HG03469 (cell line): Measurements from ENCODE around the gene AUH.

Experiments used
- ATAC-seq: cut with Tn5 transposase; IDR thresholded peaks from one replicate; pipeline ENCODE4 v1.9.1; 2021; ENCODE audit warnings: mild to moderate bottlenecking, moderate library complexity, moderate number of reproducible peaks; ENCODE audit not compliant: unreplicated experiment

Gene AUH

GRCh38 chr9:91178281-91179236 lies 183.2 kb downstream of the AUH start:
- no peak for ATAC-seq

- ATAC-seq = no peak
Measured at GRCh38 chr9:91177661-91178280, 183.9 kb downstream of the AUH start.

GRCh38 chr9:91177081-91177480 lies 184.6 kb downstream of the AUH start:
- ATAC-seq = no peak

- no peak for ATAC-seq
Measured at GRCh38 chr9:91176426-91176825, 185.3 kb downstream of the AUH start.

GRCh38 chr9:91174772-91175171 lies 186.9 kb downstream of the AUH start:
- no peak for ATAC-seq

GRCh38 chr9:91172329-91172728 lies 189.4 kb downstream of the AUH start:
- no peak for ATAC-seq

- ATAC-seq = no peak
Measured at GRCh38 chr9:91170951-91171350, 190.8 kb downstream of the AUH start.

- ATAC-seq = no peak
Measured at GRCh38 chr9:91166796-91167366, 194.8 kb downstream of the AUH start.

- peak; percentile 43 for ATAC-seq
Measured at GRCh38 chr9:91164724-91165520, 196.8 kb downstream of the AUH start.
